Subcutaneous preadipocyte (primary cell): ENCODE measurements around the gene KANSL1L. TPM values are rescaled to one million over a fixed set of nuclear protein-coding genes. Genes with fewer than 3 reads are reported as not detected.

Experiments used
- total RNA-seq: library from RNA; depleted of rRNA; stranded (reverse); fragments of >200 nt; gene quantifications from 2 replicates; pipeline ENCODE4 v1.2.3, GENCODE V29; 2012

KANSL1L gene
- total RNA-seq: 11.4 and 12.3 TPM in 2 replicates

GRCh38 chr2:210171309-210172218, at the start of gene KANSL1L:
TSS of gene KANSL1L (minus strand) at chr2:210171409. CDS start at chr2:210154582, 16,827 bp downstream.

GRCh38 chr2:210002158-210003157, 168.8 kb downstream of the KANSL1L start, which contains the start of gene RPE:
TSS of gene RPE (plus strand) at chr2:210002638. CDS start at chr2:210002662, 24 bp downstream.

Other genes with a start within 250 kb of the KANSL1L start
- 71.9 and 72.0 TPM in 2 replicates for gene RPE, start 168.8 kb downstream of the KANSL1L start, total RNA-seq
- 0.20 and 0.37 TPM in 2 replicates for gene ACADL, start 54.0 kb upstream of the KANSL1L start, total RNA-seq
- not detected in 2 replicates for gene MYL1, start 143.8 kb upstream of the KANSL1L start, total RNA-seq